Right ventricle myocardium superior (tissue), 1 donor: ENCODE data around the gene WARS2. TPM values are rescaled to one million over a fixed set of nuclear protein-coding genes. Genes with fewer than 3 reads are reported as not detected.
A peak's percentile ranks its signal among the peaks of the same experiment; 100 is the strongest.

Experiments used
- ATAC-seq: fragments of 200-7000 bp; cut with Tn5 transposase; one replicate; pipeline ENCODE4 v1.9.1; 2020; ENCODE audit warnings: mild to moderate bottlenecking; ENCODE audit not compliant: poor library complexity
- DNase-seq: peaks from one replicate; pipeline ENCODE4 v3.0.0-alpha.2; 2020
- intact Hi-C: fragments of 100-400 bp; cut with DNase I; formaldehyde crosslinking; loops from one replicate; pipeline ENCODE4 v1.11.2; 2022
- total RNA-seq: library from RNA; stranded (reverse); fragmentation: NEBNext Ultra II Directional; extraction: Animal tissue kit (Norgen Biotek cat#: 25700); gene quantifications from one replicate; pipeline ENCODE4 v1.2.1, GENCODE V29; 2021
- donor health status: DM: no; HTN: yes; CAD: no; lungs with severe emphysema.

The WARS2 gene
- total RNA-seq, 1 donor from 2014 or later, result 6.5 TPM

GRCh38 chr1:119006406-119007279 is 133.8 kb downstream of the WARS2 start:
- intact Hi-C loops, result loop anchor here (5.0 kb wide), 2 partner anchors 784 to 854 kb away; no protein-coding TSS in a partner anchor
- DNase-seq (no peak), ATAC-seq (no peak)

- no peak for ATAC-seq
- no peak for DNase-seq
- intact Hi-C loops, result loop anchor here (5.0 kb wide), 2 partner anchors 784 to 854 kb away; no protein-coding TSS in a partner anchor
Observed at GRCh38 chr1:119005724-119006405, 134.6 kb downstream of the WARS2 start.

GRCh38 chr1:119004781-119005180 is 135.7 kb downstream of the WARS2 start:
- ATAC-seq, result no peak
- DNase-seq, result no peak
- intact Hi-C loops, result loop anchor here (5.0 kb wide), 2 partner anchors 782 to 852 kb away; no protein-coding TSS in a partner anchor

GRCh38 chr1:119004129-119004527 is 136.3 kb downstream of the WARS2 start:
- no peak for ATAC-seq
- intact Hi-C loops, result no loop called here

GRCh38 chr1:119003413-119004128 is 136.9 kb downstream of the WARS2 start:
- no peak for DNase-seq
- intact Hi-C loops, result no loop called here
- no peak for ATAC-seq

More at GRCh38 chr1:119004129-119004527, 136.3 kb downstream of the WARS2 start:
- DNase-seq, result no peak

GRCh38 chr1:119002028-119002686 is 138.3 kb downstream of the WARS2 start:
- DNase-seq, result no peak
- intact Hi-C loops, result no loop called here
- ATAC-seq, result peak; percentile 64

- intact Hi-C loops, result no loop called here
- ATAC-seq, result peak; percentile 48
- no peak for DNase-seq
Observed at GRCh38 chr1:119001181-119002027, 139.0 kb downstream of the WARS2 start.

- DNase-seq (no peak), ATAC-seq (peak; percentile 39)
- intact Hi-C loops, result no loop called here
Observed at GRCh38 chr1:119000371-119001180, 139.9 kb downstream of the WARS2 start.

- DNase-seq (no peak), ATAC-seq (no peak)
- intact Hi-C loops, result no loop called here
Observed at GRCh38 chr1:118999348-119000071, 140.9 kb downstream of the WARS2 start.

- intact Hi-C loops, result no loop called here
- ATAC-seq, result no peak
Observed at GRCh38 chr1:118998171-118998570, 142.3 kb downstream of the WARS2 start.

GRCh38 chr1:118997225-118997624 is 143.2 kb downstream of the WARS2 start:
- no peak for ATAC-seq
- intact Hi-C loops, result no loop called here

More at GRCh38 chr1:118998171-118998570, 142.3 kb downstream of the WARS2 start:
- DNase-seq, result no peak

GRCh38 chr1:118995312-118996016 is 145.0 kb downstream of the WARS2 start:
- DNase-seq, result no peak
- no peak for ATAC-seq
- intact Hi-C loops, result no loop called here

More at GRCh38 chr1:118997225-118997624, 143.2 kb downstream of the WARS2 start:
- no peak for DNase-seq

- intact Hi-C loops, result no loop called here
- ATAC-seq (no peak), DNase-seq (no peak)
Observed at GRCh38 chr1:118993700-118994026, 146.8 kb downstream of the WARS2 start.

GRCh38 chr1:118992868-118993699 is 147.4 kb downstream of the WARS2 start:
- intact Hi-C loops, result no loop called here
- ATAC-seq (no peak), DNase-seq (no peak)

GRCh38 chr1:118992237-118992825 is 148.1 kb downstream of the WARS2 start:
- intact Hi-C loops, result no loop called here
- DNase-seq (no peak), ATAC-seq (no peak)
